Adipose tissue (tissue), 3 donors: ENCODE results near the gene NPPA. TPM values are rescaled to one million over a fixed set of nuclear protein-coding genes. Genes with fewer than 3 reads are reported as not detected.

Experiments used
- H3K27ac ChIP-seq: one replicate; pipeline ENCODE4 v1.5.1; 2013; ENCODE audit warnings: low read depth, low read length
- WGBS, 3 donors: extraction: QIAGEN DNeasy Blood & Tissue Kit; methylation state at CpG; one replicate each; pipeline ENCODE4 v1.1.7; 2013; 5-methylcytosine and 5-hydroxymethylcytosine counted together
- polyA plus RNA-seq, 3 donors: library from polyadenylated mRNA; stranded (reverse); fragments of 200-250 nt; gene quantifications; one replicate each; pipeline ENCODE4 v1.2.3, GENCODE V29; 2013
- donor health status: healthy with polysubstance abuse.
- donor health status: Bipolar disorder and iron deficiency.
- donor health status: healthy.

The NPPA gene
- polyA plus RNA-seq, 3 donors = 0.42 to 40.6 (median 0.49) TPM

DNA sequence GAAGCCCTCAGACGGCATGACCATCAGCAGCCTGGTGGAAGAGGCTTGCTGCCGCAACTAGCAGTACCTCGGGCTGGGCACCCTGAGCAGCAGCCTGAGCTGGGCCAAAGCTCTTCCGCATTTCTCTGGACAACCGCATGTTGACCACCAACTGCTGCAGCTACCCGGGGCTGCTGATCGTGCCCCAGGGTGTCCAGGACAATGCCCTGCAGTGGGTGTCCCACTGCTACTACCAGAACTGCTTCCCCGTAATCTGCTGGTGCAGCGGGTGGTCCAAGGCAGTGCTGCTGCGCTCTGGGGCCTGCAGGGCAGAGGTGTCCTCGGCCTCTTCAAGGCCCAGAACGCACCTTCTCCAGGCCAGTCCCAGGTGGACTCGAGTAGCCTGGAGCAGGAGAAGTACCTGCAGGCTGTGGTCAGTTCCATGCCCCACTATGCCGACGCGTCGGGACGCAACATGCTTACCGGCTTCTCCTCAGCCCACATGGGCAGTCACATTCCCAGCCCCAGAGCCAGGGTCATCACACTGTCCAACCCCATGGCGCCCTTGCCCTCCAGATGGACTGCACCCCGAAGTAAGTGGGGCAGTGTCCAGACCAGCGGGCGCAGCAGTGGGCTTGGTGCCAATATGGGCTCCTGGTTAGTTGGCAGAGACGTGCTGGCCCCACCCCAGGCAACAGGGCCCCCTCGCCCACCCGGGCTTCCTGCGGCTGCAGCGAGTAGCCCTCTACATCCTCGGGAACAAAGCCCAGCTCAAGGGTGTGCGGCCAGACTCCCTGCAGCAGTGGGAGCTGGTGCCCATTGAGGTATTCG, 30.7 kb upstream of the NPPA start:
- 83 to 88% (median 86%) methylated on average over 30 to 31 of the region's 31 CpGs for WGBS, 3 donors
- no peak overlapping the region for H3K27ac ChIP-seq

DNA sequence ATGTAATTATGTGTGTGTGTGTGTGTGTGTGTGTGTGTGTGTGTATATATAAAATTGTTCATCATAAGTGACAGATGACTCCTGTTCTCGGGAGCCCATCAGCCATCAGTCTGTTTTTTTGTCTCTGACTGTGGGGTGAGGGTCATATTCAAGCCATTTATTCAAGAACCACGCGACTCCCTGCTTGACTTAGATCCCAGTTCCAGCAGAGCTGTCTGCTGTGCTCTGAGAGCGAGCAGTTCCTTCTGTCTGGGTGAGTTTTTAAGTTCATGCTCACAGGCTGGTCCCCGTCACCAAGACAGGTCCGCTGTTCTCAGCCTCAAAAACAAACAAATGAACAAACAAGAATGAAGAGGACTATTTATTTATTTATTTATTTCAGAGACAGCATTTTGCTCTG, 29.5 kb upstream of the NPPA start:
- H3K27ac ChIP-seq = no peak overlapping the region
- 47 to 75% (median 64%) methylated on average over 6 of the region's 6 CpGs for WGBS, 3 donors

DNA sequence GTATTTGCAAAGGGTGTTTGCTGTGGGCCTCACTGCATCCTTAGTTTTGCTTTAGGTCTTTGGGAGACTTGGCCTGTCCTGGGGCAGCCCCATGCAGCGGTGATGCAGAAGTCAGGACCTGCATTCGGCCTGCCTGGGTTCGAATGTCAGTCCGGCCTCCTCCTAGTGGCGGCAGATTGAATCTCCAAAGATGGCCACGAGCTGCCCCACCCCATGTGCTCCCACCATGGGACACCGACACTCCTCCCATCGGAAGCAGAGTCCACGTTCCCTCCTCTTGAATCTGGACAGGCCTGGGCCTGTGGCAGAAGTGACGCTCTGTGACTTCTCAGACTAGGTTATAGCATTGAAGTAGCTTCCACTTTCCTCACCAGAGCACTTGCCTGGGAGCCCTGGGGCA, 27.5 kb upstream of the NPPA start:
- 85 to 87% (median 85%) methylated on average over 10 of the region's 10 CpGs for WGBS, 3 donors
- H3K27ac ChIP-seq = peak overlapping the region; percentile 20

DNA sequence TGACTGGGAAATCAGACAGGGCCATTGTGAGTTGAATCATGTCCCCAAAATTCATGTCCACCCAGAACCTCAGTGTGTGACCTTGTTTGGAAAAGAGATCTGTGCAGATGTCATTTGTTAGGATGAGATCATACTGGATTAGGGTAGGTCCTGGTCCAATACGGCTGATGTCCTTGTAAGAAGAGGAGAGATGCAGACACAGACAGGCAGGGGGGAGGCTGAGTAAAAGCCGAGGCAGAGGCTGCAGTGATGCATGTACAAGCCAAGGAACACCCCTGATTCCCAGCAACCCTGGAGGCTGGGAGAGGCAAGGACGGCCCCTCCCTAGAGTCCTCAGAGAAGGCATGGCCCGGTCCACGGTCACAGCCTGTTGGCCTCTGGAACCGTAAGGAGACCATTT, 27.0 kb upstream of the NPPA start:
- H3K27ac ChIP-seq = peak overlapping the region; percentile 20
- 61 to 67% (median 64%) methylated on average over 6 of the region's 6 CpGs for WGBS, 3 donors

DNA sequence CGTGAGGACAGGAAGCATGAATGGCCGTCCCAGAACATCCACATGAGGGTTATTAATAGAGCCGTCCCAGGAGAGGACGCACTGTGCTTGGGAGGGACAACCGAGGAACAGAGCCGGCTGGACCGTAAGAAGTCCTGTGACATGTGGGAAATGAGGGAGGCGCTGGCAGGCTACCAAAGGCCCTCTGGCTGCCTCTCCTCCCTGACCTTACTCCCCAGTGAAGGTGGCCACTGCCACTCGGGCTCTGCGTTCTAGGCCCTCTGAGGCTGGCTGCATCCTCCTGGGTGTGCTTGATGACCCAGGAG, 26.6 kb upstream of the NPPA start:
- 48 to 65% (median 63%) methylated on average over 10 of the region's 10 CpGs for WGBS, 3 donors
- H3K27ac ChIP-seq = no peak overlapping the region

DNA sequence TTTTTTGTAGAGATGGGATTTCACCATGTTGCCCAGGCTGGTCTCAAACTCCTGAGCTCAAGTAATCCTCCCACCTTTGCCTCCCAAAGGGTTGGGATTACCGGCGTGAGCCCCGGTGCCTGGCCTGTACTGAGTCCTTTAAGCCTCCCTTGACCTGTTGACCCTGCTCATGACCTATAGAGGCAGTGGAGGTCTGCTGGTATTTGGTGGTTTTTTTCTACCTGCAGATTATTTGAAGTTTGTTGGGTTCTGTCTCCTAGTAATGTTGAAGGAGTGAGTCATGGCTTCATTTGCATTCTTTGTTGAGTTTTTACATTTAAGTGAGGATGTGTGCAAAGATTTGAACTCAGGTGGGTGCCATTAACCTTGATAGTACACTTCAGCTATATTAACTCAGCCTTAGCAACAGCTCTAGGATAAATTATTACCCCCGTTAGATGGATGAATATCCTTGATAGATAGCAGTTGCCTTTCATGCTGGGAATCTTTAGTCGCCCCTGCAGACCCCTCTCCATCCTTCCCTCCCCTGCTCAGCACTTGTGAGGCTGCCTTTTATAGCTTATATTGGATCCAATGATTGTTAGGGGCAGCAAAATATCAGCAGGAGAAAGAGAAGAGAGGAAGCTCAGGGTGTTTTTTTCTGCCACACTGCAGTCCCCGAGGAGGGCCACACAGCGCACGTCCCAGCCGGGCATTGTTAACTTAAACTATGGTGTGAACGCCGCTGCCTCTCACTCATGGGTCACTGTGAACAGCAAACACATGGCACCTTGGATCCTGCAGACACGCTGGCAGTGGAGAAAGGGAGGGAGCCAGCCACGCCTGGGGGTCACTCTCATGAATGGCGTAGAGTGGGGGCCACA, 26.0 kb upstream of the NPPA start:
- no peak overlapping the region for H3K27ac ChIP-seq

DNA sequence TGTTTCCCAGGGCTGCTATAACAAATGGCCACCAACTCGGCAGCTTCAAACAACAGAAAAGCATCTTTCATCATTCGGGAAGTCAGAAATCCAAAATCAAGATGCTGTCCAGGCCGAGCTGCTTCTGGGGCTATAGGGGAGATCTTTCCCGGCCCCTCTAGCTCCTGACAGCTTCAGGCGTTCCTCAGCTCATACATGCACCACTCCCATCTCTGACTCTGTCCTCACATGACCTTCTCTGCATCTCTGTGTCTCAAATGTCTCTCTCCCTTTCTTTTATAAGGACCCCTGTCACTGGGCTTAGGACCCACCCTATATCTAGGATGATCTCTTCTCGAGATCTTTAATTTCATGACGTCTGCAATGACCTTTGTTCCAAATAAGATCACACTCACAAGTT, 25.0 kb upstream of the NPPA start:
- WGBS, 3 donors = 45 to 66% (median 60%) methylated on average over 7 of the region's 7 CpGs

More for the DNA sequence above, 26.0 kb upstream of the NPPA start:
- 68 to 73% (median 69%) methylated on average over 14 of the region's 14 CpGs for WGBS, 3 donors

DNA sequence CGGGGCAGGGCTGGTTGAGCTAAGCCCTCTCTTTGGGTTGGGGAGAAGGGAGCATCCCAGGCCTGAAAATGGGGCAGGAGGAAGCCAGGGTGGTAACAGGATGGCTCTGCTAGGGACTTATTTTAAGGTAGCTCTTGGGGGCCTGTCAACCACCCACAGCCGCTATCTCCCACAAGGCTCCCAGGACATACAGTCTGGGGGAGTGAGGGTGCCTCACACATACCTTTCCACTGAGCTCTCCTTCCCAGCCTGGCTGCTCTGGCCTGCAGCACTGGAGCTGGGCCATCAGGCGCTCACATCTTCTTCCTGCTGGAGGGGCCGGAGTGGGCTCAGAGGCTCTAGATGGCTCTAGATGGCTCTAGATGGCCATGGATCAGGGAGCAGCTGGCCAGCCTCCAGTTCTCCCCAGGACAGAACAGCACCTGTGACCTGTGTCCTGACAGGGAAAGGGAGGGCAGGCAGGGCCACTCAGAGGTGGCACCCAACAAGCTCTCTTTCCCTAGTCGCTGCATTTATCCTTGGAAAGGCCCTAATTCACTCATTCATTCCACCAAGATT, 22.1 kb upstream of the NPPA start:
- 74 to 88% (median 87%) methylated on average over 5 of the region's 5 CpGs for WGBS, 3 donors
- H3K27ac ChIP-seq = no peak overlapping the region

More for the DNA sequence above, 25.0 kb upstream of the NPPA start:
- H3K27ac ChIP-seq = no peak overlapping the region

DNA sequence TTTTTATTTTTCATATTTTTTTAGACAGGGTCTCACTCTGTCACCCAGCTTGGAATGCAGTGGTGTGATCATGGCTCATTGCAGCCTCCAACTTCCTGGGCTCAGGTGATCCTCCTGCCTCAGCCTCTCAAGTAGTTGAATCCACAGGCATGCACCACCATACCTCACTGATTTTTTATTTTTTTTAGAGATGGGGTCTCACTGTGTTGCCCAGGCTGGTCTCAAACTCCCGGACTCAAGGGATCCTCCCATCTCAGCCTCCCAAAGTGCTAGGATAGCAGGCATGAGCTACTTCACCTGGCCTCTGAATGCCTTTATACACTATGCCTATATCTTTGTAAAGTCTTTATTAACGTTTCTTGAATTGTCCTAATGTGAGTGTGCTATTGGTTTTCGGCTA, 21.5 kb upstream of the NPPA start:
- H3K27ac ChIP-seq = no peak overlapping the region
- WGBS, 3 donors = 80 to 89% (median 89%) methylated on average over 3 of the region's 3 CpGs

DNA sequence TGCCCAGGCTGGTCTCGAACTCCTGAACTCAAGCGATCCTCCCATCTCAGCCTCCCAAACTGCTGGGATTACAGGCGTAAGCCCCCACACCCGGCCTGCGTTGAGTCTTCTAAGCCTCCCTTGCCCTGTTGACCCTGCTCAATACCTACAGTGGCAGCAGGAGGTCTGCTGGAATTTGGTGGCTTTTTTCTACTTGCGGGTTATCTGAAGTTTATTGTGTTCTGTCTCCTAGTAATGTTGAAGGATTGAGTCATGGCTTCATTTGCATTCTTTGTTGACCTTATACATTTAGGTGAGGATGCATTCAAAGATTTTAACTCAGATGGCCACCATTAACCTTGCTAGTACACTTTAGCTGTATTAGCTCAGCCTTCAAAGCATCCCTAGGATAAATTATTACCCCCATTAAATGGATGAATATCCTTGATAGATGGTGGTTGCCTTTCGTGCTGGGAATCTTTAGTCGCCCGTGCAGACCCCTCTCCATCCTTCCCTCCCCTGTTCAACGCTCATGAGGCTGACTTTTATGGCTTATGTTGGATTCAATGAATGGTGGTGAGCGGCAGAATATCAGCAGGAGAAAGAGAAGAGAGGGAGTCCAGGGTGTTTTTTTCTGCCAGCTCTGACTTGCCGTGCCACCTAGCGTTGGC, 20.9 kb upstream of the NPPA start:
- WGBS, 3 donors = 63 to 67% (median 66%) methylated on average over 13 of the region's 13 CpGs

DNA sequence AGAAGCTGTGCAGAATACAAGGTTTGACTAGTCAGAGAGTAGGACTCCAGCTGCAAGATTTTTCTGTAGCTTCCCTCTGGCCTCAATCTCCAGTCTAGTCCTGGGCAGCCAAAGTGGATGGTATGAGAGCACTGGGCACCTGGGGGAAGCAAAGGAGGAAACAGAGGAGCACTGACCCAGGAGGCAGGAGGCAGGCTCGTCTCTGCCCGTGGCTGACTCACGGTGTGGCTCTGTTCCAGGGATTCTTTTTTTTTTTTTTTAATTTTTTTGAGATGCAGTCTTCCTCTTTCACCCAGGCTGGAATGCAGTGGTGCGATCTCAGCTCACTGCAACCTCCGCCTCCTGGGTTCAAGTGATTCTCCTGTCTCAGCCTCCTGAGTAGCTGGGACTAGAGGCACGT, 15.3 kb upstream of the NPPA start:
- H3K27ac ChIP-seq = no peak overlapping the region
- WGBS, 3 donors = 32 to 54% (median 33%) methylated on average over 6 of the region's 6 CpGs

More for the DNA sequence above, 20.9 kb upstream of the NPPA start:
- H3K27ac ChIP-seq = no peak overlapping the region

DNA sequence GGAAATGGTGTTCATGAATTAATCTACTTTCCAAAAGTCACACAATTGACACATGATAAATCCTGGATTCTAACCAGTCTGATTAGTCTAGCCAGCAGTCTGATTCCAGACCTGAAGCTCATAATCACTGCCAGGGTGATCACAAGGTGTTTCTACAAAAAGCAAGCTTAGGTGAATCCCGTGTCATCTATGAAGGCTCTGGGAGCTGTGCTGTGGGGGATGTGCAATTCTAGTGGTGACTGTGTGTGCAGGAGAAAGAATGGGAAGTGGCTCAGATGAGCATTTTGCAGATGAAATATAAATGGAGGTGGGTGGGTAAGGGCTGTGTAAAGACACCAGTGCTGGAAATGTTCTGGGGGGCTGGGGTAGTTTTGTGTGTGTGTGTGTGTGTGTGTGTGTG, 13.0 kb upstream of the NPPA start:
- WGBS, 3 donors = 57 to 76% (median 63%) methylated on average over 1 of the region's 1 CpG
- H3K27ac ChIP-seq = no peak overlapping the region

DNA sequence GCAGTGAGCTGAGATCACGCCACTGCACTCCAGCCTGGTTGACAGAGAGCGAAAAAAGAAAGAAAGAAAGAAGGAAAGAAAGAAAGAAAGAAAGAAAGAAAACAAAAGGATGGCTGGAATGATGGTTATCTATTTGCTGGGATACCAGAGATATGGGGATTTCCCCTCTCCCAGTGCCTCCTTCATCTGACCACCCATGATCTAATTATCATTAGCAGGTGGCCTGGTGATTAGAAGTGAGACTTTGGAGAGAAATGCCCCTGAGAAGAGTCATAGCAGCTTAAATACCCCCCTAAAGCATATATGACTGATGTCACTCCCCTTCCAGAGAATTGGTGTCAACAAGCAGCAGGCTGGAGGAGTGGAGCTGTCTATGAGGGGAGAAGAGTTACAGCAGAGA, 12.5 kb upstream of the NPPA start:
- H3K27ac ChIP-seq = no peak overlapping the region
- 39 to 75% (median 56%) methylated on average over 2 of the region's 2 CpGs for WGBS, 3 donors

DNA sequence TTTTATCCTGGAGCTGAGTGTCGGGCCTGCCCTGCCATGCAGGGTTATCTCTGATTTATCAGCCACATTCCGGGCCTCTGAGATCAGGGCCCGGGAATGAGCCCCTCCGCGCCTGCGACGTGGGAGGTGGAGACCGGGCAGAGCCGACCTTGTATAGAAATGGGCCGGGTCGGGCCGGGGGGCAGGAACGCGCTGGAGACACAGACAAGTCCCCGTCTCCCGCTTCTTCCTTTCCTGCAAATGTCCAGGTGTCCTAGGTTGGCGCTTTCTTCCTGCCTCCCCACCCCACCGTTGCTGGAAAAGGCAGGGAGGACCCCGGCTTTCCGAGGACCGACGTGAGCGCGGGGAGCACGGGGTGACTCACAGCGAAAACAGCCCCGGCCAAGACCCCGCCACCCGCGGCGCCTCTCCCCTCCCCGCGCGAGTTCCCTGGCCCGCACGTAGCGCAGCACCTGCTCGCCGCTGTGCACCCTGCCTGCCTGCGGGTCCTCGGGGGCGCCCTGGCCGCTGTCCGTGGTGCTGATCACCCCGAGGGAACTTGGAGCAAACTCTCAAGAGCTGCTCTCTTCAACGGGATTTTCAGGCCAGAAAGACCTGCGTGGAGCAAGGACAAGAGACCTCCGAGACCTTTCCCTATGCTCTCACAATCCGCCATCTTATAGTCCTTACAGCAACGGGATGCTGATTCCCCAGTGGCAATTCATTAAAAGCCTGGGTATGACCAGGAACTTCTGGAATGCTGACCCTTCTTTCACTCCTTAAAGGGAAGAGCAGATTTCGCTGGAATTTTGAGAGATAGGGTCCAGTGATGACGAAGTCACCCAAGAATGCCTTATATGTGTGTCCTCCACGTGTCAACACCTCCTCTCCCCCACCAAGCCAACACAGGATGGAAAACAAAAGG, 11.6 kb upstream of the NPPA start:
- no peak overlapping the region for H3K27ac ChIP-seq
- 3 to 5% (median 4%) methylated on average over 48 to 53 of the region's 53 CpGs for WGBS, 3 donors

DNA sequence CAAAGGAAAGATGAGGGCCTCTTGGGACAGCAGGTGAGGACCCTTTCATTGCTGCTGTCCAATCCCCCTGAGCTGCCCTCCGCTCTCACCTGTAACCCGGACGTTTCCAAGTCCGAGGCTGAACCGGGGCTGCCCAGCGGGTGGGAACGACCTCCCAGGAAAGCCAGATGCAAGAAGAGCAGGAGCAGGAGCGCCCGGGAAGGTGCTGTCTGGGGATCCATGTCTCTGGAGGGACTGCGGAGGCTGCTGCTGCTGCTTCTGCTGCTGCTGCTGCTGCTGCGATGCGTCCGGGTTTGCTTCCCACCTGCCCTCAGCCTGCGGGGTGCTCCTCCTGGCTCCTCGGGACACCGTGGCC, 11.0 kb upstream of the NPPA start, which contains the start of gene NPPB:
Gene NPPB (minus strand): TSS at position 333 of the 355 bp plus-strand sequence. CDS start 112 bp downstream, at position 221.
- no peak within 1 kb of the TSS for H3K27ac ChIP-seq
- 16 to 26% (median 22%) methylated on average over 16 of the region's 16 CpGs for WGBS, 3 donors

DNA sequence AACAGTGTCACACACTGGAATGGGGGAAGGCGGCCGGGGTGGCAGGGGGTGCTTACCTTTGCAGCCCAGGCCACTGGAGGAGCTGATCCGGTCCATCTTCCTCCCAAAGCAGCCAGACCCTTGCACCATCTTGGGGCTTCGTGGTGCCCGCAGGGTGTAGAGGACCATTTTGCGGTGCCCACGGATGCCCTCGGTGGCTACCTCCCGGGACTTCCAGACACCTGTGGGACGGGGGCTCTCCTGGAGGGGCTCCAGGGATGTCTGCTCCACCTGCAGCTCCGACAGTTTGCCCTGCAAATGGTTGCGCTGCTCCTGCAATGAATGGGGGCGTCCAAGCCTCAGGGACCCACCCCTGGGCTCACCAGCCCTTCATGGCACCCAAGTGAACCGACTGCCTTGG, 10.6 kb upstream of the NPPA start:
- 80 to 83% (median 81%) methylated on average over 14 of the region's 14 CpGs for WGBS, 3 donors
- H3K27ac ChIP-seq = no peak overlapping the region

DNA sequence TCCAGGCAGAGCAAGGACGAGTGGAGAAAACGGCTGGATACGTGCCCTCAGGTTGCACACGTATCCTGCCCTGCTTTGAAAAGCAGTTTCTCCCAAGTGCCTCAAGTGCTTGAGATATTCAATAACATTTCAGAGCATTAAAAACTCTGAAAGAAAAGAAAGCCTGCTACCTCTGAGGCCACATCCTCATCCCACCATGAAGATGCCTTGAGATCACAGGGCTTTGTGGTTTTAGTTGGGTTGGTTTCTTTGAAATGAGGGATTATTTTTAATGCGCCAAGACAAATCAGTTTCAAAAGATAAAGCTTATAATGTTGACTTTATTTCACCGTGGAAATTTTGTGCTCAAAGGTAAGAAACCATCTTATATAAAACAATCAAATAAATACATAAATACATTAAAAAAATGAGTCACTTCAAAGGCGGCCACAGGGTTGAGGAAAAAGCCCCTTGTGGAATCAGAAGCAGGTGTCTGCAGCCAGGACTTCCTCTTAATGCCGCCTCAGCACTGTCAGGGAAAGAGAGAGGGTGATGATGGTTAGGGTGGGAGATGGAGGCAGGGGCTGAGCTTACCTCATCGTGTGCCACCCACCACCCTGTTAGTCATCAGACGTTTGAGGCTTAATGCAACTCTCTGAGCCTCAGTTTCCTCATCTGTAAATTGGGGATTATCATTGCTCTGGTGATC, 9.7 kb upstream of the NPPA start:
- 40 to 42% (median 40%) methylated on average over 10 of the region's 10 CpGs for WGBS, 3 donors
- no peak overlapping the region for H3K27ac ChIP-seq
